NCI-H1436 treated with DMSO at 0.1 percent for 48 hours (cell line): ENCODE measurements around the gene SLC25A17.
"Not testable (repeated sequence)": the region's sequence is repeated elsewhere in the genome, so short reads cannot be mapped to it uniquely, and the experiment has no call there.

Experiments
- DNase-seq: peaks from one replicate; lab custom pipeline; 2025; lab: John Stamatoyannopoulos, UW

Gene SLC25A17

DNA sequence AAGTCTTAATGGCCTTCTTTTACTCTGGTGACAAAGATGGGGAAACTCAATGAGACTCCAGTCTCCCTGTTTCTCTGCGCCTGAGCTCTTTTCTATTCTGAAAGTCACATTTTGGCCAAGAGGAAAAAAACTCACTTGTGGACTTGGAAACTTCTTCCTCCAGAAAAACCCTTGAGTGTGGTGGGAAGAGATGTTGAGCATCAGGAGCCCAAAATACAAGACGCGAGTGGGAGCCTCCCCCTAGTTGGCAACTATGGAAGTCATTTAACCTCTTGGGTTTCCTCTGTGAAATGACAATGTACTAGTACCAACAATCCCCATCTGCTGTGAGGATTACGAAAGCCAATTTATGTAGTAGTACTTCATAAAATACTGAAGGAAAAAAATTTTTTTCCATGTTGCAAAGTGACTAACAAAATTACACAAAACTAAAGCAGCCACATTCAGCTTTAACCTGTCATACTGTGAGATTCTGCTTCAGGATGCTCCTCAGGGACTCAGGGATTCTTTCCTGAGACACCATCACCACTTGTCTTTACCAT, 524 bp upstream of the SLC25A17 start:
- no peak for DNase-seq

DNA sequence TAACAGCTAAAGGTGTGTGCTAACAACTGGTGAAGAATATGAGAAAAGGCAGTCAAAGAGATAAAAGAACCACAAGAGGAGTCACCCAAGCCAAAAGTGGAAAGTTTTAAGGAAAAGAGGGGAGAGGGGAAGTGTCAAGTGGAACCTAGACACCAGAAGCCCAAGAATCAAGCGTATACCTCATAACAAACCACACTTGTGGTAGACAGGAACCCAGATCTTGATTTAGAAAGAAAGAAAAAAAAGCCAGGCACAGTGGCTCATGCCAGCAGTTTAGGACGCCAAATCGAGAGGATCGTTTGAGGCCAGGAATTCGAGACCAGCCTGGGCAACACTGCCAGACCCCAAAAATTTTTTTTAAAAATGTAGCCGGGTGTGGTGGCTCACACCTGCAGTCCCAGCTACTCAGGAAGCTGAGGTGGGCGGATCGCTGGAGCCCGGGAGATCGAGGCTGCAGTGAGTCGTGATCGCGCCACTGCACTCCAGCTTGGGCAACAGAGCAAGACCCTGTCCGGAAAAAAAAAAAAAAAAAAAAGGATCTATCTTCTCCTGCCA, 877 bp downstream of the SLC25A17 start:
- DNase-seq = no peak

GRCh38 chr22:40817737-40818136, 1.4 kb downstream of the SLC25A17 start:
- no peak for DNase-seq

GRCh38 chr22:40813912-40814315, 5.2 kb downstream of the SLC25A17 start:
- no peak for DNase-seq

- peak; percentile 68 for DNase-seq
Measured at GRCh38 chr22:40808018-40808841, 10.9 kb downstream of the SLC25A17 start.

DNA sequence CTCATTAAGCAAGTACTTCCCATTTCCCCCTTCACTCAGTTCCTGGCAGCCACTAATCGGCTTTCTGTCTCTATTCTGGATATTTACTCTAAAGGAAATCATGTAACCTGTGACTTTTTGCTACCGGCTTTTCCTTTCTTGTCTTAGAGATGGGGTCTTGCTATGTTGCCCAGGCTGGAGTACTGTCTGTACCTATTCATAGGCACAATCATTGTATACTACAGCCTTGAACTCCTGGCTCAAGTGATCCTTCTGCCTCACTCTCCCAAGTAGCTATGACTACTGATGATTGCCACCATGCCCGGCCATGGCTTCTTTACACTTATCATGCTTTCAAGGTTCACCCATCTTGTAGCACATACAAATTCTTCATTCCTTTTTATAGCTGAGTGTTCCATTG, 12.4 kb downstream of the SLC25A17 start:
- no peak for DNase-seq

DNA sequence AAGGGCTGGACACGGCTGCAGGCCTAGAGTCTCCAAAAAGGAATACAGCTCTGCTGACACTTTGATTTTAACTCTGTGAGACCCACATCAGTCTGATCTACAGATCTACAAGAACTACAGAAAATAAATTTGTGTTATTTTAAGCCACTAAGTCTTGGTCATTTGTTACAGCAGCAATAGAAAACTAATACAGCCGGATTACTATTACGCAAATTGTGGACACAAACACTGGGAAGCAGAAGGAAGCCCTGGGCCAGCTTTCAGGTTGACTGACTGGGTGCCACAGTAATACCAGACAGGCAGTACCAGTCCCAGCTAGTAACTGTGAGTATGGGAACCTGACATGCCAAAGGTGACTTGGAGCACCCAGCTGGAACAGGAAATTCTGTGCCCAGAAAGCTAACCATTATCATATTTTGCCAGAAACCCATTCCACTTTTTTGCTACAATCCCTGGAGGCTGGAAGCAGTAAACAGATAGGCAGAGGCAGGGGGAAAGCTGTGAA, 13.4 kb downstream of the SLC25A17 start:
- DNase-seq = no peak

DNA sequence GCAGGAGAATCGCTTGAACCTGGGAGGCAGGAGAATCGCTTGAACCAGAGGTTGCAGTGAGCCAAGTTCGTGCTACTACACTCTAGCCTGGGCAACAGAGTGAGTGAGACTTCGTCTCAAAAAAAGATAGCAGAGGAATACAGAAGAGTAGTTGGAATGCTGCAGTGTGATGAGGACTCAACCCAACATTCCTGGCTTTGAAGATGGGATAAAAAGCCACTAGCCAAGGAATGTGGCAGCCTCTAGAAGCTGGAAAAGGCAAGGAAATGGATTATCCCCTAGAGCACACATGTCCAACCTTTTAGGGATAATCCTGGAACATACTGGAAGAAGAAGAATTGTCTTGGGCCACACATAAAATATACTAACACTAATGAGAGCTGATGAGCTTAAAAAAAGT, 13.9 kb downstream of the SLC25A17 start:
- no peak for DNase-seq

DNA sequence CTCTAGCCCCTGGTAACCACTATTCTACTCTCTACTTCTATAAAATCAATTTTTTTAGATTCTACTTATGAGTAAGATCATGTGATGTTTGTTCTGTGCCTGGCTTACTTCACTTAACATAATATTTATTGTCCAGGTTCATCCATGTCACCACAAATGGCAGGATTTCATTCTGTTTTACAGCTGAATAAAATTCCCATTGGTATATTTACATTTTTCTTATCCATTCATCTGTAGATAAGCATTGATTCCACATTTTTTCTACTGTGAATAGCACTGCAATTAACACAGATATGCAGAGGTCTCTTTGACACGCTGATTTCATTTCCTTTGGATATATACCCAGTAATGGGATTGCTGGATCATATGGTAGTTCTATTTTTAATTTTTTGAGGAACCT, 15.8 kb downstream of the SLC25A17 start:
- no peak for DNase-seq

GRCh38 chr22:40799008-40799407, 20.1 kb downstream of the SLC25A17 start:
- no peak for DNase-seq

DNA sequence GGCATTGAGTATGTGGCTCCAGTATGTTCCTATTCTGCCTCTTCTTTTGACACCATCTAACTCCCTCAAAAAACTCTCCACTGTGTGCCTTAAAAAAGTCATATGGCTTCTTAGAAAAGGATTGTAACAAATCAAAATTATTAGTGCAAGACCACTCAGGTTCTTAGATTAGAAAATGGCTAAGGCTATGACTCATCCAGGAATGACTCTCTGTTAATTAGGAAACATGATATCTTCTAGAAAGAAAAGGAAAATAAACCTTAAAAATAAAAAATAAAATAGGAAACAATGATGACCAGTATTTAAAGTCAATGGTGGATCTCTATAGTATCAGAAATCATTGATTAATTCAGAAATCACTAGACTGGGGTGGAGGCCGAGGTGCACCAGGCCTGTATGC, 21.7 kb downstream of the SLC25A17 start:
- no peak for DNase-seq

GRCh38 chr22:40792451-40792850, 26.7 kb downstream of the SLC25A17 start:
- no peak for DNase-seq

GRCh38 chr22:40791241-40791640, 27.9 kb downstream of the SLC25A17 start:
- no peak for DNase-seq

DNA sequence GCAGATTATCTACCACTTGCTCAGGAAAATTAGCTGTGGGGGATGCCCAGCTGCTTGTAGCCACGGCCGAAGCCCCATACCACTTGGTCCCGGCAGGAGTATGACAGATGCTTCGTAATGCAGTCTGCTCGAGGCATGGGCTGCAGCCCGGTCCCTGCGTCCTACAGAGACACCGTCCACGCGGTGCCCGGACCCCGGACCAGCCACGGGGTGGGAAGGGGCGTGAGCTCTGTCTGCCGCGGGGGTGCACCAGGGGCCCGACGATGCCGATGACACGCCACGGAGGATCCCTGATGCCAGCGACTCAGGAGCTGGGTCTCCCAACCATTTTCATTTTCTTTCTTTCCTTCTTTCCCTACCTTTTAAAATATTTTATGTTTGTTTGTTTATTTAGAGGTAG, 30.0 kb downstream of the SLC25A17 start:
- no peak for DNase-seq

- DNase-seq = no peak
Measured at GRCh38 chr22:40782521-40782920, 36.6 kb downstream of the SLC25A17 start.

DNA sequence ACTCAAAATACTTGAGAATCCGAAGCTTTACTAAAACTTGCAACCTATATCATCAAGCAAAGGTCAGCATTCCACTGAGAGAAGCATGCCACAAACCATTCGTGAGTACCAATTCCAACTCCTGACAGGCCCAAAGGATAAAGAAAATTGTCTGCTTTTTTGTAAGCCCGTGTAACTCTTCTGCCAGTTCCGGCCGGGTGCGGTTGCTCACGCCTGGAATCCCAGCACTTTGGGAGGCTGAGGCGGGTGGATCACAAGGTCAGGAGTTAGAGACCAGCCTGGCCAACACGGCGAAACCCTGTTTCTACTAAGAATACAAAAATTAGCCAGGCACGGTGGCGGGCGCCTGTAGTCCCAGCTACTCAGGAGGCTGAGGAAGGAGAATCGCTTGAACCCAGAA, 37.4 kb downstream of the SLC25A17 start:
- DNase-seq = not testable (repeated sequence)

- no peak for DNase-seq
Measured at GRCh38 chr22:40769761-40770160, 49.4 kb downstream of the SLC25A17 start.

DNA sequence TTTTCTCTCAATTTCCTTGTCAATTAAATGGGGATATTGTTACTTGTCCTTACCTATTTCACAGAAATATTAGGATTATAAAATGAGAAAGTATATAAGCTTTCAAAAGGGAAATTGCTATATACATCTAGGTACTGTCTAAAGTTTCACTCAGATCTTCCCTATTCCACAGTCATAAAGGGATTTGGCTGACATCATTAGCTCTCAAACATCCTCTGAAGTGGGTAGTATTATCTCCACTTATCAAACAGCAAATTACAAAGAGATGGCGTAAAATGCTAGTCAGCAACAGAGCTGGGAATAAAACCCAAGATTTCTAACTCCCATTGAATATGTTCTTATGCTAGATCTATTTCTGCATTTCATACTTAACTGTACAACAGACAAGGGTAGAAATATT, 50.9 kb downstream of the SLC25A17 start:
- DNase-seq = no peak

DNA sequence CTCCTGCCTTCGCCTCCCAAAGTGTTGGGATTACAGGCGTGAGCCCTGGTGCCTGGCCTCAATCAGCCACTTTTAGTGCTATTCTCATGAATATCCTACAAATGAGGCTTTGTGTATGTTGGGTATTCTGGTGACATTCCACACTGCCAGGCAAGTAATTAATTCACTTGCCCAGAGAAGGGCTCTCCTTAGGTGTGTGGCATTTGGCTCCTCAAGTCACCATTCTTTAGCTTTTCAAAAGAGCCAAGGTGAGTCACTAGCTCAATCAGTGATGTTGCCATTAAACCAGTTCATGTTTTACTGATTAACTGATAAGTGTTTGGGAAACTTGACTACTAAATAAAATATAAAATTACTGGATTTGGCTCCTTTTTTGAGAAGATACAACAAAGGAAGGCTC, 52.2 kb downstream of the SLC25A17 start:
- DNase-seq = no peak

- no peak for DNase-seq
Measured at GRCh38 chr22:40764763-40765441, 54.2 kb downstream of the SLC25A17 start.

DNA sequence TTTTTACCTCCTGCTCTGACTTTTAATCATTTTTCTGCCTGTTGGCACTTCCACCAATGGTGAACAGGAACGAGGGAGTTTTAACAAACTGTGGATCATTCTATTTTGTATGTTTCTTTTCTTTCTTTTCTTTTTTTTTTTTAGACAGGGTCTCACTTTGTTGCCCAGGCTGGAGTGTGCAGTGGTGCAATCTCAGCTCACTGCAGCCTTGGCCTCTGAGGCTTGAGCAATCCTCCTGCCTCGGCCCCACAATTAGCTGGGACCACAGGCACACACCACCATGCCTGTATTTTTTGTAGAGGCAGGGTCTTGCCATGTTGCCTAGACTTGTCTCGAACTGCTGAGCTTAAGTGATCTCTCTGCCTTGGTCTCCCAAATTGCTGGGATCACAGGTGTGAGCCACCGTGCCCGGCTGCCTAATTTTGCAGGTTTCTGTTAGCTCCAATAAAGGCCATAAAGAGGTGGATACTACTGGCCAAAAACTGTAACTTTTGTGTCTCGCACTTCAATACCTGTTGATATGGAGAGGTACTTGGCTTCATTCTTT, 59.8 kb downstream of the SLC25A17 start:
- no peak for DNase-seq

DNA sequence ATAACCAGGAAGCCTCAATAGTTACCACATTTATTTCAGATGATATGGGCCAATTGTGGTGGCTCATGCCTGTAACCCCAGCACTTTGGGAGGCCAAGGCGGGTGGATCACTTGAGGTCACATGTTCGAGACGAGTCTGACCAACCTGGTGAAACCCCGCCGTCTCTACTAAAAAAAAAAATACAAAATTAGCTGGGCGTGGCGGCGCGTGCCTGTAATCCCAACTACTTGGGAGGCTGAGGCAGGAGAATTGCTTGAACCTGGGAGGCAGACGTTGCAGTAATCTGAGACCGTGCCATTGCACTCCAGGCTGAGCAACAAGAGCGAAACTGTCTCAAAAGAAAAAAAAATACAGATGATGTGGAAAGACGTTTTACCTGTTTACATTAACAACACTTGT, 60.3 kb downstream of the SLC25A17 start:
- not testable (repeated sequence) for DNase-seq
